ENCODE results near the gene ZNF862. TPM values are rescaled to one million over a fixed set of nuclear protein-coding genes. Genes with fewer than 3 reads are reported as not detected.
A peak's percentile ranks its signal among the peaks of the same experiment; 100 is the strongest.

The ZNF862 gene
- total RNA-seq, 1 donor from 2014 or later: 15.9 TPM

GRCh38 chr7:149817836-149818535, 20.2 kb upstream of the ZNF862 start:
- Mint-ChIP-seq H3K9me3 (ENCODE audit: low read depth) (no peaks in the 10 kb centered on the region), H3K4me1 (ENCODE audit: low read depth) (no peaks in the 10 kb centered on the region), H3K36me3 (ENCODE audit: low read depth) (no peaks in the 10 kb centered on the region), H3K27ac (ENCODE audit: unreplicated experiment) (no peak overlapping the region), H3K27me3 (ENCODE audit: low read depth) (peaks cover 2% of the 10 kb centered on the region), H3K4me3 (ENCODE audit: unreplicated experiment) (no peak overlapping the region)
- DNase-seq (ENCODE audit: low spot score): peak; percentile 88
- no peak for TF ChIP-seq CTCF (IDR thresholded peaks at IDR 0.05)

GRCh38 chr7:149818536-149818840, 19.7 kb upstream of the ZNF862 start:
- TF ChIP-seq CTCF (IDR thresholded peaks at IDR 0.05): no peak
- Mint-ChIP-seq H3K4me3 (ENCODE audit: unreplicated experiment) (no peak overlapping the region), H3K27me3 (ENCODE audit: low read depth) (peaks cover 2% of the 10 kb centered on the region), H3K9me3 (ENCODE audit: low read depth) (no peaks in the 10 kb centered on the region), H3K36me3 (ENCODE audit: low read depth) (no peaks in the 10 kb centered on the region), H3K27ac (ENCODE audit: unreplicated experiment) (no peak overlapping the region), H3K4me1 (ENCODE audit: low read depth) (no peaks in the 10 kb centered on the region)
- DNase-seq (ENCODE audit: low spot score): peak; percentile 84

GRCh38 chr7:149819141-149819960, 18.8 kb upstream of the ZNF862 start:
- H3K9me3 Mint-ChIP-seq (ENCODE audit: low read depth): no peaks in the 10 kb centered on the region
- DNase-seq (ENCODE audit: low spot score): peak; percentile 87
- no peaks in the 10 kb centered on the region for H3K4me1 Mint-ChIP-seq (ENCODE audit: low read depth)
- peaks cover 2% of the 10 kb centered on the region for H3K27me3 Mint-ChIP-seq (ENCODE audit: low read depth)
- no peak for TF ChIP-seq CTCF (IDR thresholded peaks at IDR 0.05)
- H3K4me3 Mint-ChIP-seq (ENCODE audit: unreplicated experiment): no peak overlapping the region
- H3K27ac Mint-ChIP-seq (ENCODE audit: unreplicated experiment): no peak overlapping the region
- no peaks in the 10 kb centered on the region for H3K36me3 Mint-ChIP-seq (ENCODE audit: low read depth)

- H3K4me1 Mint-ChIP-seq (ENCODE audit: low read depth): no peaks in the 10 kb centered on the region
- no peak overlapping the region for H3K4me3 Mint-ChIP-seq (ENCODE audit: unreplicated experiment)
- H3K36me3 Mint-ChIP-seq (ENCODE audit: low read depth): no peaks in the 10 kb centered on the region
- H3K27ac Mint-ChIP-seq (ENCODE audit: unreplicated experiment): no peak overlapping the region
- no peaks in the 10 kb centered on the region for H3K9me3 Mint-ChIP-seq (ENCODE audit: low read depth)
- peaks cover 2% of the 10 kb centered on the region for H3K27me3 Mint-ChIP-seq (ENCODE audit: low read depth)
- TF ChIP-seq CTCF (IDR thresholded peaks at IDR 0.05): no peak
- DNase-seq (ENCODE audit: low spot score): peak; percentile 59
Observed at GRCh38 chr7:149819961-149820340, 18.2 kb upstream of the ZNF862 start.

DNA sequence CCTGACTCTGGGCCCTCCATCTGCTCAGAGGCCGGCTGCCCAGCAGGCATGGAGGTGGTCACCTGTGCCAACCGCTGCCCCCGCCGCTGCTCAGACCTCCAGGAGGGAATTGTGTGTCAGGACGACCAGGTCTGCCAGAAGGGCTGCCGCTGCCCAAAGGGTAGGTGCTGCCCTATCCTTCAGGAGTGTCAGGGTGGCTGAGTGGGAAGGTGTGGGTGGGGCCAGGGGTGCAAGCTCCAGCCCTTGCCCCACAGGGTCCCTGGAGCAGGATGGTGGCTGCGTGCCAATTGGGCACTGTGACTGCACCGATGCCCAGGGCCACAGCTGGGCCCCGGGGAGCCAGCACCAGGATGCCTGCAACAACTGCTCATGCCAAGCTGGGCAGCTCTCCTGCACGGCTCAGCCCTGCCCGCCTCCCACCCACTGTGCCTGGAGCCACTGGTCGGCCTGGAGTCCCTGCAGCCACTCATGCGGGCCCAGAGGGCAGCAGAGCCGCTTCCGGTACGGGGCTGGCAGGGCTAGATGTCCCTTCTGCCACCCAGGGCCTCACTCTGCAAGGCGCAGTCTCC, 17.5 kb upstream of the ZNF862 start:
- peak; percentile 88 for DNase-seq (ENCODE audit: low spot score)
- no peak for TF ChIP-seq CTCF (IDR thresholded peaks at IDR 0.05)
- Mint-ChIP-seq H3K27ac (ENCODE audit: unreplicated experiment) (no peak overlapping the region), H3K9me3 (ENCODE audit: low read depth) (no peaks in the 10 kb centered on the region), H3K4me1 (ENCODE audit: low read depth) (no peaks in the 10 kb centered on the region), H3K4me3 (ENCODE audit: unreplicated experiment) (no peak overlapping the region), H3K27me3 (ENCODE audit: low read depth) (peaks cover 2% of the 10 kb centered on the region), H3K36me3 (ENCODE audit: low read depth) (no peaks in the 10 kb centered on the region)
